Right hindlimb (tissue), 1 donor: ENCODE measurements around the gene CYP4F3.
"Not testable (repeated sequence)": the region's sequence is repeated elsewhere in the genome, so short reads cannot be mapped to it uniquely, and the experiment has no call there.

Experiments
- DNase-seq: peaks from one replicate; pipeline ENCODE4 v3.0.0-alpha.2; 2018

CYP4F3 gene

DNA sequence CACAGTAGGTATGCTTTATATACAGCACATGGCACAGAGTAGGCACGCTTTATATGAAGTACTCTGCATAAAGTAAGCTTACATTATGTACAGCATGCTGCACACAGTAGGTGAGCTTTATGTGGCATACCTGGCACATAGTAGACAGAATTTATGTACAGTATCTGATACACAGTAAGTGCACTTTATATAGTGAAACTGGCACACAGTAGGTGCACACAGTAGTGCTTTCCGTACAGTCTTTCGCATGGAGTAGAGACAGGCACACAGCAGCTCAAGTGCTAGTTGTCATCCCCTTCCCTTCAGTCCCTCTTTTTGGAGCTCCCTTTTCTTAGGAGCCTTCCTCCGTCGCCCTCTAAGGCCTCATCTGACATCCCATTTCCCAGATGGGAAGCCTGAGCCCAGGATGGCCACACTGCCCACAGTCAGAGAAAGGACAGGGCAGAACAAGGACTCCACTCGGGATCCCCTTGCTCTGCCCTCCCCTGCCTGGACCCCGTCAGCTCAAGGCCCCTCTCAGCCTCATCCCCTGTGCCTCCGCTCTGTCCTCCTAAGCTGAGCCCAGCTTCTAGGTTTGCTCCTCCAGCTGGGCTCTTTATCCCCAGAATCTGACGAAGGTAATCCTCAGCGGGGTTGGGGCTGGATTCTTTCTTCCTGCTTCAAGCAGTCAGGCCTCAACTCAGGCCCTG is 31.3 kb downstream of the CYP4F3 start:
- no peak for DNase-seq

DNA sequence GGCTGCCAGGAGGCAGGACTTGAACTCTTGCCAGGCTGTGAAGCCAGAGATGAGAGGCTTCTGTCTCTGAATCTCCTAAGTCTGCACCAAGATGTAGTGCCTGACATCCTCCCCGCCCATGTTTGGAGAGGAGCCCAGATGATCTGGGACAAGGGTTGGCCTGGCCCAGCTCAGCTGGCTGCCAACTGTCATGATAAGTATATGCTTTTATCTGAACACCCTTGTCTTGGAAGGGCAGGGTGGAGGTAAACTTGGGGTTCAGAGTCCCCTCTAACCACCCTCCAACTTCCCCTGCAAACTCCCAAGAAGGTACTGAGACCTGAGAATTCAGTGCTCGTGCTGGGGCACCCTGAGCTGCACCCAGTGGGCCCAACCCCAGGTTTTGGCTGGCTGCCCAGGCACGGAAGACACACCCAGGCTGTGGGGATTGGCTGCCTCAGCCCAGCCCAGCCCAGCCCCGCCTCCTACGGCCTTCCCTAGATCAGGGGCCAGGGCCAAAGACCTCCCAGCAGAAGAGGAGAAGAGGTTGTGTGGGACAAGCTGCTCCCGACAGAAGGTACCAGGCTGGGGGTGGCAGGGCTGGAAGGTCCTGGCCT is 32.0 kb downstream of the CYP4F3 start, which contains the start of gene CYP4F12:
Gene CYP4F12 (plus strand): TSS at position 508 of the 596 bp plus-strand sequence. CDS start 443 bp downstream, outside the sequence.
- DNase-seq = peak; percentile 73

DNA sequence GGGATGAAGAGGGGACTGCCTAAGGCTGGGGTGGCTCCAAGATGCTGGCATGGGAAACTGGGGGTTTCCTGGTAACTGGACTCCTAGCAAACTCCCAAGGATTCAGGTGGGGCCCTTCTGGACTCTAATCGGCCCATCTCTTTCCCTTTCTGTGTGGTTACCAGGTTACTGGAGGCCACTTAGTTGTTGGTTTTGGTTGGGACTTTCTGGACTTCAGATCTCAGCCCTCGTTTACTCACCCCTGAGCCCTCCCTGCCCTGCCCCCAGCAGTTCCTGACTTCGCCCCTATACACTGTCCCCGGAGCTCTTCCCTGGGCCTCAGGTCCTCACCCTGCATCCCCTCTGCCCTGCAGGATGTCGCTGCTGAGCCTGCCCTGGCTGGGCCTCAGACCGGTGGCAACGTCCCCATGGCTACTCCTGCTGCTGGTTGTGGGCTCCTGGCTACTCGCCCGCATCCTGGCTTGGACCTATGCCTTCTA is 32.5 kb downstream of the CYP4F3 start:
- no peak for DNase-seq

DNA sequence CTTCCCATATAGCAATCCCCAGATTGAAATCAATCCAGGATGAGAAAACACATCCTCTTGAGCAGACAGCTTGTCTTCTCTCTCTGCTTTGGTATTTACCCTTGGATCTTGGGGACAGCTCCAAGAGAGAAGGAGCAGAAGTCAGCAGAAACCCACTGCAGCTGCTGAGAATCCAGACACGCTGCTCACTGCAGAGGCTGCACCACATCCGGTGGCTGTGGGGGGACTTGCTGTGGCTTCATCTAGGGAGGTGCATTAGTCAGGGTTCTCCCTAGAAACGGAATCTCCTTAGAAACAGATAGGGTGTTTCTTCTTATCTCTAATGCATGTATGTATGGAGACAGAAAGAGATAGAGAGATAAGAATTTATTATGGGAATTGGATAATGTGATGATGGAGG is 34.9 kb downstream of the CYP4F3 start:
- DNase-seq = no peak

DNA sequence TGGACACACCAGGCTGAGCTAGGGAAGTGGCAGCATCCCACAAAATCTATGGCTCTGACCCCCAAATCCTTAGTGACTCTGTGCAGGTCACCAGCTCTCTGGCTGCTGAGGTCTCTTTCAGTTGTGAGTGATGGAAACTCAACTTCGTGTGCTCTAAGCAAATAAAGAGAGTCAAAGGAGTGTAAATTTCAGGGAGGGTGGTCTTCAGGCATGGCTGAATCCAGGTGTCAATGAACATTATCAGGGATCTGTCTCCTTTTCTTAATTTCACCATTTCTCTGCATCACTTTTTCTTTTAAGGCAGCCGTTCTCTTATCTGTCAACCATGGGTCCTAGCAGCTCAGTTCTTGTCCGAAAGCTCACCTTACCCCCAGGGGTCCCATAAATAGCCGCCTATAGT is 38.4 kb downstream of the CYP4F3 start:
- no peak for DNase-seq

DNA sequence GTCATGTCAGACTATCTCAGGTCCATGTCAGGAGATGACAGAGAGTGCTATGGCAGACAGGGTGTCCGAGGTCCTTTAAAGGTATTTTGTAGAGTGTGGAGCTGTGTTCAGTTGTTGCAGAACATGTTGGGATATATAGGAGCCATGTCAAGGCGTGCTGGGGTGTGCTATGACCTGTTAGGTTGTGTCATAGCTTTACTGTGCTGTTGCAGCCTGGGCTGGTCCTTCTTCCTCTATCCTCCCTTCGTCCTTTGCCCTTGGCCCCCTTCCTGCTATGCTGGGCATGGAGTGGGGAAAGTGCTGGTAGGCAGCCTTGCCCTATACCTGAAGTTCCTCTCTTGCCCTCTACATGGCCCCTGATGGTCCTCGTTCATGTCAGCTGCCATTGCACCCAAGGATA is 39.2 kb downstream of the CYP4F3 start:
- not testable (repeated sequence) for DNase-seq

DNA sequence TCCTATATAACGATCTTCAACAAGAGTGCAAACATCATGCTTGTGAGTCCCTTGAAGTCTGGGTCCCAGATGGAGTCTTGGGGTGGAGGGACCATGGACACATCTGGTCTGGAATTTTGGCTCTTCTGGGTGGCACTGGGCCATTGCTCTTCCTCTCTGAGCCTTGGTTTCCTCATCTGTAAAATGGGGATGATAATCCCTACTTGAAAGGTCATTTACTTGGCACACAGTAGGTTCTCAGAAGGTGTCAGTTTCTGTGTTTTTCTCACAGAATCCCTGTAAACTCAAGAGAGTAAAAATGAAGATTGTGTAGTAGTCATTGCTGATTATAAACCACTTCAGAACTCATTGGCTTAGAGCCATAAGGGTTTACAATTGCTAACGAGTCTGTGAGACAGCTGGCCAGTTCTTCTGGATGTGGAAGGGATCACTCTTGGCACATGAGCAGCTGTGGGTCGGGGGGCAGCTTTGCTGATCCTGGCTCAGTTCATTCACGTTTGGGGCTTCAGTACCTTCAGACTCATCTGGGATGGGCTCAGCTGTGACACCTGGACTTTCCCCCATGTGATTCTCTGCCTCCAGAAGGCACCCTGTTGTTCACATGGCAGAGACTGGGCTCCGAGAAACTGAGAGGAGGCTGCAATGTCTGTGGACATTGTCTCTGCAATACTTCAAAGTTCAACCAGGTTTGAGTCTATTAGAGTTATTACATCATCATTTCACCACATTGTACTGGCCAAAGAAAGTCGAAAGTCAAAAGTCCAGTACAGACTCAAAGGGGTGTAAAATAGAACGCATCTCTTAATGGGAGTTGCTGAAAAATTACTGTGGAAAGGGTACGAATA is 40.0 kb downstream of the CYP4F3 start:
- DNase-seq = no peak

DNA sequence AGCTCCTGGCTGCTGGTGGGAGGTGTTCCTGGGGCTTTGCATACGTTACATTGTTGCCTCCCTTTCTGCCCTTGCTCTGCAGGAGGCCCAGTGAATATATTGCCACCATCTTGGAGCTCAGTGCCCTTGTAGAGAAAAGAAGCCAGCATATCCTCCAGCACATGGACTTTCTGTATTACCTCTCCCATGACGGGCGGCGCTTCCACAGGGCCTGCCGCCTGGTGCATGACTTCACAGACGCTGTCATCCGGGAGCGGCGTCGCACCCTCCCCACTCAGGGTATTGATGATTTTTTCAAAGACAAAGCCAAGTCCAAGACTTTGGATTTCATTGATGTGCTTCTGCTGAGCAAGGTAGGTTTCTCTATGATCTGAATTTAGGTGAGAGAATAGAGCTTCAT is 42.7 kb downstream of the CYP4F3 start:
- DNase-seq = no peak

DNA sequence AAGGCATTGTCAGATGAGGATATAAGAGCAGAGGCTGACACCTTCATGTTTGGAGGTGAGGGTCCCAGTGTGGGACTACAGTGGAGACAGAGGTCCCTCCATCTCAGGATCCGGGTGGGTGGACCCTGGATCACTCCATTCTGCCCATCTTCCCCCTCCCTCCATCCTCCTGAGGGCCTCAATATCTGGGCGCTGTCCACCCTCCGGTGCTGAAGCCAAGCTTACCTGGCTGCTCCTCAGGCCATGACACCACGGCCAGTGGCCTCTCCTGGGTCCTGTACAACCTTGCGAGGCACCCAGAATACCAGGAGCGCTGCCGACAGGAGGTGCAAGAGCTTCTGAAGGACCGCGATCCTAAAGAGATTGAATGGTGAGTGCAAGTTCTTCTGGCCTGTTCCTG is 44.1 kb downstream of the CYP4F3 start:
- DNase-seq = no peak

DNA sequence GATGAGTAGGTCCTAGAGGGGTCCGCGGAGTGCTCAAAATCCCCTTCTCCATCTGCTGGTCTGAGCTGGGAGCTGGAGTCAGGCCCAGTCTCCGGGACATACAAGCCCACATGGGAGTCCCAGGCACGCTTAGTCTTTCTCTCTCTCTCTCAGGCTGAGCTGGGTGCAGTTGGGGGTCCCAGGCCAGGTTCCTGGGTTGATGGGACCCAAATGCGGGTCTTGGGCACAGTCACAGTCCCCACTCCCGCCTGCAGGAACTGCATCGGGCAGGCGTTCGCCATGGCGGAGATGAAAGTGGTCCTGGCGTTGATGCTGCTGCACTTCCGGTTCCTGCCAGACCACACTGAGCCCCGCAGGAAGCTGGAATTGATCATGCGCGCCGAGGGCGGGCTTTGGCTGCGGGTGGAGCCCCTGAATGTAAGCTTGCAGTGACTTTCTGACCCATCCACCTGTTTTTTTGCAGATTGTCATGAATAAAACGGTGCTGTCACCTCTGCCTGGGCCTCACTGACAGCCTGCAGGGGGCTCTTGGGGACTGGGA is 56.0 kb downstream of the CYP4F3 start:
- no peak for DNase-seq

DNA sequence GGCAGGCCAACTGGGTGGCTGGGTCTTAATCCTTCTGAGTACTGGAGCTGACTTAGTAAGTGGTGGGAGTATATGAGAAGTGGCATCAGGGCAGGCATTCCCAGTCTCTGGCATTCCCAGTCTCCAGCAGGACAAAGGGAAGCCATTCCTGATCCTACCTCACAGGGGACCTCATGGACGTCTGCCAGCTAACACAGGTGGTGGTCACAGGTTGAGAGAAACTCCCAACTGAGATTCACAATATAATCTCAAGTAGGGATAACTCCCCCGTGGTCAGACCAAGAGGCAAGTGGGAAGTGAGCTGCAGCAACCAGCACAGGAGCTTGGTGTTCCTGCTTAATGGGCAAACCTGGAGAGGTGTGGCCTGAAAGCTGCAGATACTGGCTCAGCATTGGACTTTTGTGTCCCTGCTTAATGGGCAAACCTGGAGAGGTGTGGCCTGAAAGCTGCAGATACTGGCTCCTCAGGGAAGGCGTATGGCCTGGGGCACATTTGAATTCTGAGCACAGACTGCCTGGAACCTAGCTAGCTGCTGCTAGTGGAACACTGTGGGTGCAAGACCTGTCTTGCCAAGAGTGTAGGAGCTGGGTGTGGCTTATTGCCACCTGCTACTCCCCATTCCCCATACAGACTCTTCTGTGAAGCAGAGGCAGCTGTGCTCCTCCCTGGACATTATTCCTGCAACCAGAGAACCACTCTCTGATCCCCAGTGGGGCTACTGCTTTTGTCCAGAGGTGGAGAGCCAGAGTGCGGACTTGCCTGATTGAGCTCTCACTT is 61.2 kb downstream of the CYP4F3 start:
- peak; percentile 60 for DNase-seq

DNA sequence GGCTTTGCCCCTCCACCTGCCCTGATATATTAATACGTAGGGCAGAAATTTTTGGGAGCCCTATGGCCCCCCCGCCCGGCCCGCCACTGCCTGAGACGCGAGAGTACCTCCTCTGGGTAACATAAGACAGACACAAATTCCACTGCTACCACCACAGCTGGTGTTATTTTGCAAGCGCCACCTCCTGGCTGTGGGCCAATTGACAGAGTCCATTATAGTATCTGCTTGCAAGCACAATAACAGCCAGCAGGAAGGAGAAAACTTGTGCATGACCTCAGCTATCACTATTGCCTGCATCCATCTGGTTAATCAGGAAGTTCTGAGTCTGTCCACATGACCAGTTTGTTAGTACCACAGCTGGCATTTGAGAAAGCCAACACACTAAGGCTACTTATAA is 61.8 kb downstream of the CYP4F3 start:
- peak; percentile 87 for DNase-seq
